ENCODE data around the gene SEMA5A.

The SEMA5A gene

GRCh38 chr5:9344751-9345240 lies 201.1 kb downstream of the SEMA5A start:
- Histone ChIP-seq H3K27me3 (ENCODE audit: insufficient read depth, poor library complexity, severe bottlenecking) (no peaks in the 10 kb centered on the region), H3K4me3 (replicated peaks; ENCODE audit: insufficient read depth, low read length) (no peak overlapping the region), H3K27ac (replicated peaks) (no peak overlapping the region)
- no peak for DNase-seq (ENCODE audit: low read depth in 1 of 2, low spot score in 1 of 2)
- TF ChIP-seq GABPA (IDR thresholded peaks at IDR 0.05; ENCODE audit: low read depth) = no peak
- no peak for TF ChIP-seq SPI1 (IDR thresholded peaks at IDR 0.05; ENCODE audit: borderline replicate concordance, low read depth)
- no peak for TF ChIP-seq REST (IDR thresholded peaks at IDR 0.05; ENCODE audit: insufficient replicate concordance, low read depth)
- no peak for TF ChIP-seq CTCF (IDR thresholded peaks at IDR 0.05; ENCODE audit: insufficient read depth, low read length)
- no peak for TF ChIP-seq POLR2AphosphoS5 (IDR thresholded peaks at IDR 0.05; ENCODE audit: low read depth)

GRCh38 chr5:9343146-9343850 lies 202.6 kb downstream of the SEMA5A start:
- DNase-seq (ENCODE audit: low read depth in 1 of 2, low spot score in 1 of 2) = no peak
- no peak overlapping the region for H3K4me3 ChIP-seq (replicated peaks; ENCODE audit: insufficient read depth, low read length)
- TF ChIP-seq SPI1 (IDR thresholded peaks at IDR 0.05; ENCODE audit: borderline replicate concordance, low read depth) (no peak), POLR2AphosphoS5 (IDR thresholded peaks at IDR 0.05; ENCODE audit: low read depth) (no peak), GABPA (IDR thresholded peaks at IDR 0.05; ENCODE audit: low read depth) (no peak), CTCF (IDR thresholded peaks at IDR 0.05; ENCODE audit: insufficient read depth, low read length) (no peak), REST (IDR thresholded peaks at IDR 0.05; ENCODE audit: insufficient replicate concordance, low read depth) (no peak)

GRCh38 chr5:9342161-9342787 lies 203.6 kb downstream of the SEMA5A start:
- no peak overlapping the region for H3K4me3 ChIP-seq (replicated peaks; ENCODE audit: insufficient read depth, low read length)
- no peak overlapping the region for H3K27ac ChIP-seq (replicated peaks)
- no peak for DNase-seq (ENCODE audit: low read depth in 1 of 2, low spot score in 1 of 2)
- TF ChIP-seq SPI1 (IDR thresholded peaks at IDR 0.05; ENCODE audit: borderline replicate concordance, low read depth) (no peak), POLR2AphosphoS5 (IDR thresholded peaks at IDR 0.05; ENCODE audit: low read depth) (no peak), REST (IDR thresholded peaks at IDR 0.05; ENCODE audit: insufficient replicate concordance, low read depth) (no peak), GABPA (IDR thresholded peaks at IDR 0.05; ENCODE audit: low read depth) (no peak), CTCF (IDR thresholded peaks at IDR 0.05; ENCODE audit: insufficient read depth, low read length) (no peak)
- H3K27me3 ChIP-seq (ENCODE audit: insufficient read depth, poor library complexity, severe bottlenecking) = no peaks in the 10 kb centered on the region

More at GRCh38 chr5:9343146-9343850, 202.6 kb downstream of the SEMA5A start:
- Histone ChIP-seq H3K27ac (replicated peaks) (no peak overlapping the region), H3K27me3 (ENCODE audit: insufficient read depth, poor library complexity, severe bottlenecking) (no peaks in the 10 kb centered on the region)
